Smooth muscle cell (in vitro differentiated cells): ENCODE measurements around the gene ACER3. TPM values are rescaled to one million over a fixed set of nuclear protein-coding genes. Genes with fewer than 3 reads are reported as not detected.
"Not testable (repeated sequence)": the region's sequence is repeated elsewhere in the genome, so short reads cannot be mapped to it uniquely, and the experiment has no call there.

Experiments used
- DNase-seq: peaks from one replicate; lab custom pipeline; 2025; ENCODE audit not compliant: unreplicated experiment; lab: John Stamatoyannopoulos, UW
- H2AFZ ChIP-seq: fragments of 200-600 bp; sonication (generic); 2 replicates; pipeline ENCODE4 v1.6.0; 2016; ENCODE audit warnings: antibody characterized with exemption, low read depth, mild to moderate bottlenecking
- H3F3A ChIP-seq: fragments of 200-600 bp; sonication (generic); 2 replicates; pipeline ENCODE4 v1.6.0; 2017; ENCODE audit warnings: antibody characterized with exemption, low read depth
- H3K27ac ChIP-seq: fragments of 200-600 bp; sonication (generic); 2 replicates; pipeline ENCODE4 v1.5.1; 2016; ENCODE audit warnings: low read depth, mild to moderate bottlenecking
- H3K27me3 ChIP-seq: fragments of 200-600 bp; sonication (generic); 2 replicates; pipeline ENCODE4 v1.6.1; 2016; ENCODE audit warnings: low read depth, mild to moderate bottlenecking
- H3K36me3 ChIP-seq: fragments of 200-600 bp; sonication (generic); 2 replicates; pipeline ENCODE4 v1.5.1; 2016; ENCODE audit warnings: low read depth
- H3K4me1 ChIP-seq: fragments of 200-600 bp; sonication (generic); 2 replicates; pipeline ENCODE4 v1.5.1; 2016; ENCODE audit warnings: low read depth
- H3K4me2 ChIP-seq: fragments of 200-600 bp; sonication (generic); 2 replicates; pipeline ENCODE4 v1.6.0; 2016; ENCODE audit warnings: mild to moderate bottlenecking
- H3K4me3 ChIP-seq: fragments of 200-600 bp; sonication (generic); 2 replicates; pipeline ENCODE4 v1.5.1; 2016; ENCODE audit warnings: mild to moderate bottlenecking
- H3K79me2 ChIP-seq: fragments of 200-600 bp; sonication (generic); 2 replicates; pipeline ENCODE4 v1.6.0; 2016; ENCODE audit warnings: low read depth, mild to moderate bottlenecking
- H3K9ac ChIP-seq: fragments of 200-600 bp; sonication (generic); 2 replicates; pipeline ENCODE4 v1.6.0; 2016; ENCODE audit warnings: low read depth
- H3K9me3 ChIP-seq: fragments of 200-600 bp; sonication (generic); replicated peaks from 2 replicates; pipeline ENCODE4 v1.5.1; 2016; ENCODE audit warnings: low read depth
- H4K20me1 ChIP-seq: fragments of 200-600 bp; sonication (generic); 2 replicates; pipeline ENCODE4 v1.6.0; 2016; ENCODE audit warnings: low read depth
- WGBS: methylation state at CpG from one replicate; pipeline ENCODE4 v1.1.7; 2016; ENCODE audit warnings: low lambda C conversion rate; 5-methylcytosine and 5-hydroxymethylcytosine counted together
- polyA plus RNA-seq: library from polyadenylated mRNA; unstranded; fragments of >200 nt; fragmentation: Nextera tagmentation; extraction: Ambion mirVana; gene quantifications from 2 replicates; pipeline ENCODE4 v1.2.1, GENCODE V29; 2016
- total RNA-seq: library from RNA; depleted of rRNA; stranded (reverse); fragments of >200 nt; gene quantifications from 2 replicates; pipeline ENCODE4 v1.2.3, GENCODE V29; 2014
- TF ChIP-seq, protein P1 (sequence below): fragments of 200-600 bp; sonication (generic); IDR thresholded peaks from 2 replicates; pipeline ENCODE4 v1.5.1; 2017; ENCODE audit warnings: borderline replicate concordance, mild to moderate bottlenecking, antibody characterized with exemption; ENCODE audit not compliant: insufficient read depth, poor library complexity, severe bottlenecking

Gene ACER3
- total and polyA plus RNA-seq, 2 experiments from 2014 or later = 14.0 to 16.8 TPM

- Histone ChIP-seq H3K9me3 (no peaks in the 10 kb centered on the region), H3K4me2 (no peak overlapping the region), H3K36me3 (no peaks in the 10 kb centered on the region), H2AFZ (no peak overlapping the region), H3K27ac (no peak overlapping the region), H3K27me3 (no peaks in the 10 kb centered on the region), H3F3A (peaks cover 5% of the 10 kb centered on the region), H3K79me2 (peaks cover 5% of the 10 kb centered on the region), H3K9ac (no peak overlapping the region), H4K20me1 (no peaks in the 10 kb centered on the region), H3K4me3 (no peak overlapping the region), H3K4me1 (peaks cover 11% of the 10 kb centered on the region)
- TF ChIP-seq, protein P1, sequence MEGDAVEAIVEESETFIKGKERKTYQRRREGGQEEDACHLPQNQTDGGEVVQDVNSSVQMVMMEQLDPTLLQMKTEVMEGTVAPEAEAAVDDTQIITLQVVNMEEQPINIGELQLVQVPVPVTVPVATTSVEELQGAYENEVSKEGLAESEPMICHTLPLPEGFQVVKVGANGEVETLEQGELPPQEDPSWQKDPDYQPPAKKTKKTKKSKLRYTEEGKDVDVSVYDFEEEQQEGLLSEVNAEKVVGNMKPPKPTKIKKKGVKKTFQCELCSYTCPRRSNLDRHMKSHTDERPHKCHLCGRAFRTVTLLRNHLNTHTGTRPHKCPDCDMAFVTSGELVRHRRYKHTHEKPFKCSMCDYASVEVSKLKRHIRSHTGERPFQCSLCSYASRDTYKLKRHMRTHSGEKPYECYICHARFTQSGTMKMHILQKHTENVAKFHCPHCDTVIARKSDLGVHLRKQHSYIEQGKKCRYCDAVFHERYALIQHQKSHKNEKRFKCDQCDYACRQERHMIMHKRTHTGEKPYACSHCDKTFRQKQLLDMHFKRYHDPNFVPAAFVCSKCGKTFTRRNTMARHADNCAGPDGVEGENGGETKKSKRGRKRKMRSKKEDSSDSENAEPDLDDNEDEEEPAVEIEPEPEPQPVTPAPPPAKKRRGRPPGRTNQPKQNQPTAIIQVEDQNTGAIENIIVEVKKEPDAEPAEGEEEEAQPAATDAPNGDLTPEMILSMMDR = no peak
- 64% methylated on average over 6 of the region's 6 CpGs for WGBS
- no peak for DNase-seq
Observed at GRCh38 chr11:76857781-76858410, 2.8 kb upstream of the ACER3 start.

DNA sequence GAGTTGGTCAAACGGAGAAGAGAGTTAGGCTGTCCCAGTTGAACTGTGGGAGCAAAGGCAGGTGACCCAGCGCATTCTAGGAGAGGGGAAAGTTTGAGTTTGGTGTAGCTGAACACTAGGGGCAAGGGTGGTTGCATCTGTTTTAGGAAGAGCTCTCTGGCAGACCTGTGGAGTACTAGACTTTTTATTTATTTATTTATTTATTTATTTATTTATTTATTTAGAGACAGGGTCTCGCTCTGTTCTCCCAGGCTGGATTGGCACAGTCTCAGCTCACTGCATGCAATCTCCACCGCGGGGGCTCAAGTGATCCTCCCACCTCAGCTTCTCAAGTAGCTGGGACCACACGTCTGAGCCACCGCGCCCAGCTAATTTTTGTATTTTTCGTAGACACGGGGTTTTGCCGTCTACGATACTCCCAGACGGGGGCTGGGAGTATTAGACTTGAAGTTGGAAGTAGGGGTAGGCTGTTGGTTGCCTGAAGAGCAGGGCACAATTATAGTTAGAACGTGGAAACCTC lies 950 bp upstream of the ACER3 start:
- H3K27ac ChIP-seq = no peak overlapping the region

DNA sequence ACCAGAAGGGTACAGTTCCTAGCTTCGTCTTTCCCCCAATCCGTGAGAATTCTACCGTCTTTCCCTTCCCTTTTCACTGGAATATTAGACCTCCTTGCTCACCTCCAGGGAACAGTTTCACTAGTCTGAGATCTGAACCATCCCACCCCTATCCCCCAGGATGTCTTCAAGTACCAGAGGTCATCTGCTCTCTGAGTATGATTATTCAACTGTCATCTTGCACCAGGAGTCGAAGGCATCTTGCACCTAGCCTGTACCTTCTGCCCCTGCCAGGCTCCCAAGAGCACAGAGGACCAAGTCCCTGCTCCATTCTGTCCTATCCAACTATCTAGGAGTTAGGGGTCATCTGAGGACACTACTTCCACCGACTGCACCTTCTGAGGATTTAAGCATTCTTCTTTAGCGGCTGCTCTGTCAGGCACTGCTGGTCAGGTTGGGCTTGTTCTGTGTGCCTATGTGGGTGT lies 804 bp downstream of the ACER3 start:
- no peak for DNase-seq
- H3K27ac ChIP-seq = no peak overlapping the region
- H3K36me3 ChIP-seq = no peaks in the 10 kb centered on the region
- peaks cover 11% of the 10 kb centered on the region for H3K4me1 ChIP-seq
- H3K9me3 ChIP-seq = no peaks in the 10 kb centered on the region
- H3K27me3 ChIP-seq = no peaks in the 10 kb centered on the region
- H3F3A ChIP-seq = peaks cover 5% of the 10 kb centered on the region
- WGBS = 25% methylated on average over 6 of the region's 6 CpGs
- peak overlapping the region; percentile 96 for H3K4me2 ChIP-seq
- peak overlapping the region; percentile 95 for H3K4me3 ChIP-seq
- peak overlapping the region; percentile 85 for H3K9ac ChIP-seq
- H2AFZ ChIP-seq = peak overlapping the region; percentile 98
- H3K79me2 ChIP-seq = peaks cover 12% of the 10 kb centered on the region
- no peaks in the 10 kb centered on the region for H4K20me1 ChIP-seq
- TF ChIP-seq, protein P1 = no peak

More for the DNA sequence above, 950 bp upstream of the ACER3 start:
- Histone ChIP-seq H3K9me3 (no peaks in the 10 kb centered on the region), H3K4me2 (no peak overlapping the region), H3F3A (peaks cover 5% of the 10 kb centered on the region), H3K9ac (no peak overlapping the region), H3K36me3 (no peaks in the 10 kb centered on the region), H2AFZ (peak overlapping the region; percentile 42), H3K4me1 (peaks cover 11% of the 10 kb centered on the region), H3K79me2 (peaks cover 12% of the 10 kb centered on the region), H4K20me1 (no peaks in the 10 kb centered on the region), H3K27me3 (no peaks in the 10 kb centered on the region), H3K4me3 (no peak overlapping the region)
- no peak for DNase-seq
- WGBS = 93% methylated on average over 14 of the region's 14 CpGs
- TF ChIP-seq, protein P1 = no peak

DNA sequence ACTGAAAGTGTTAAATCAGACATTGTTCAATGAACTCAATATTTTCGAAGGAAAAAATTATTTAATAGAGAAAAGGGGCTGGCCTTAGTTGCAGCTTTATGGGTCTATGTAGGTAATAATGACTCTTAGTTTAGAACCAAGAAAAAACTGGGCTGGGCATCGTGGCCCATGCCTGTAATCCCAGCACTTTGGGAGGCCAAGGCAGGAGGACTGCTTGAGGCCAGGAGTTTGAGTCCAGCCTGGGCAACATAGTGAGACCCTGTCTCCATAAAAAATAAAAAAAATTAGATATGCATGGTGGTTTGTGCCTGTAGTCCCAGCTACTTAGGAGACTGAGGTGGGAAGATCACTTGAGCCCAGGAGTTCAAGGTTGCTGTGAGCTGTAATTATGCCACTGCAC lies 2.1 kb downstream of the ACER3 start:
- H3F3A ChIP-seq, H2AFZ ChIP-seq, H3K27me3 ChIP-seq, H3K4me2 ChIP-seq, H3K27ac ChIP-seq, H3K4me3 ChIP-seq, H3K9me3 ChIP-seq, H4K20me1 ChIP-seq, H3K36me3 ChIP-seq, H3K9ac ChIP-seq, DNase-seq: not testable (repeated sequence)
- Histone ChIP-seq H3K4me1 (peaks cover 11% of the 10 kb centered on the region), H3K79me2 (peaks cover 17% of the 10 kb centered on the region)
- WGBS = 95% methylated on average over 2 of the region's 2 CpGs
